ENCODE data around the gene PPIB. TPM values are rescaled to one million over a fixed set of nuclear protein-coding genes. Genes with fewer than 3 reads are reported as not detected.
"Not testable (repeated sequence)": the region's sequence is repeated elsewhere in the genome, so short reads cannot be mapped to it uniquely, and the experiment has no call there.

PPIB gene
- total RNA-seq, 1 experiment from 2014 or later: 410 TPM

GRCh38 chr15:64111679-64112050 lies 51.2 kb downstream of the PPIB start:
- no peak overlapping the region for H3K4me2 ChIP-seq (ENCODE audit: low read length)
- H4K20me1 ChIP-seq (ENCODE audit: low read length): no peaks in the 10 kb centered on the region
- no peaks in the 10 kb centered on the region for H3K4me1 ChIP-seq (ENCODE audit: insufficient read depth, low read length)
- ChIA-PET POLR2A (ENCODE audit: unreplicated experiment) (no interaction called here), CTCF (no interaction called here)
- TF ChIP-seq EZH2 (IDR thresholded peaks at IDR 0.05; ENCODE audit: low read length, unreplicated experiment) (no peak), EZH2phosphoT487 (IDR thresholded peaks at IDR 0.05; ENCODE audit: borderline replicate concordance, low read length) (no peak)
- TF ChIP-seq, protein P1, sequence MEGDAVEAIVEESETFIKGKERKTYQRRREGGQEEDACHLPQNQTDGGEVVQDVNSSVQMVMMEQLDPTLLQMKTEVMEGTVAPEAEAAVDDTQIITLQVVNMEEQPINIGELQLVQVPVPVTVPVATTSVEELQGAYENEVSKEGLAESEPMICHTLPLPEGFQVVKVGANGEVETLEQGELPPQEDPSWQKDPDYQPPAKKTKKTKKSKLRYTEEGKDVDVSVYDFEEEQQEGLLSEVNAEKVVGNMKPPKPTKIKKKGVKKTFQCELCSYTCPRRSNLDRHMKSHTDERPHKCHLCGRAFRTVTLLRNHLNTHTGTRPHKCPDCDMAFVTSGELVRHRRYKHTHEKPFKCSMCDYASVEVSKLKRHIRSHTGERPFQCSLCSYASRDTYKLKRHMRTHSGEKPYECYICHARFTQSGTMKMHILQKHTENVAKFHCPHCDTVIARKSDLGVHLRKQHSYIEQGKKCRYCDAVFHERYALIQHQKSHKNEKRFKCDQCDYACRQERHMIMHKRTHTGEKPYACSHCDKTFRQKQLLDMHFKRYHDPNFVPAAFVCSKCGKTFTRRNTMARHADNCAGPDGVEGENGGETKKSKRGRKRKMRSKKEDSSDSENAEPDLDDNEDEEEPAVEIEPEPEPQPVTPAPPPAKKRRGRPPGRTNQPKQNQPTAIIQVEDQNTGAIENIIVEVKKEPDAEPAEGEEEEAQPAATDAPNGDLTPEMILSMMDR (conservative IDR thresholded peaks at IDR 0.05; ENCODE audit: low read depth, low read length): no peak
- no peaks in the 10 kb centered on the region for H3F3A ChIP-seq (ENCODE audit: low read length, unreplicated experiment)
- no peaks in the 10 kb centered on the region for H3K27me3 ChIP-seq (ENCODE audit: low read length)
- no peak overlapping the region for H3K9ac ChIP-seq (ENCODE audit: low read length)
- H3K36me3 ChIP-seq (ENCODE audit: low read depth, low read length): peaks cover 22% of the 10 kb centered on the region
- no peak for DNase-seq
- no peak overlapping the region for H3K4me3 ChIP-seq (ENCODE audit: low read length)
- no peak overlapping the region for H2AFZ ChIP-seq (ENCODE audit: low read length)
- peaks cover 28% of the 10 kb centered on the region for H3K79me2 ChIP-seq (ENCODE audit: low read length)
- no peak for ATAC-seq
- intact Hi-C loops (cut with micrococcal nuclease): no loop called here
- no peaks in the 10 kb centered on the region for H3K9me2 ChIP-seq (replicated peaks; ENCODE audit: low read length)
- H3K9me3 ChIP-seq (ENCODE audit: low read length): no peaks in the 10 kb centered on the region
- no TSS peak for BruUV-seq (replicated peaks)
- H3K27ac ChIP-seq (ENCODE audit: low read length): no peak overlapping the region

DNA sequence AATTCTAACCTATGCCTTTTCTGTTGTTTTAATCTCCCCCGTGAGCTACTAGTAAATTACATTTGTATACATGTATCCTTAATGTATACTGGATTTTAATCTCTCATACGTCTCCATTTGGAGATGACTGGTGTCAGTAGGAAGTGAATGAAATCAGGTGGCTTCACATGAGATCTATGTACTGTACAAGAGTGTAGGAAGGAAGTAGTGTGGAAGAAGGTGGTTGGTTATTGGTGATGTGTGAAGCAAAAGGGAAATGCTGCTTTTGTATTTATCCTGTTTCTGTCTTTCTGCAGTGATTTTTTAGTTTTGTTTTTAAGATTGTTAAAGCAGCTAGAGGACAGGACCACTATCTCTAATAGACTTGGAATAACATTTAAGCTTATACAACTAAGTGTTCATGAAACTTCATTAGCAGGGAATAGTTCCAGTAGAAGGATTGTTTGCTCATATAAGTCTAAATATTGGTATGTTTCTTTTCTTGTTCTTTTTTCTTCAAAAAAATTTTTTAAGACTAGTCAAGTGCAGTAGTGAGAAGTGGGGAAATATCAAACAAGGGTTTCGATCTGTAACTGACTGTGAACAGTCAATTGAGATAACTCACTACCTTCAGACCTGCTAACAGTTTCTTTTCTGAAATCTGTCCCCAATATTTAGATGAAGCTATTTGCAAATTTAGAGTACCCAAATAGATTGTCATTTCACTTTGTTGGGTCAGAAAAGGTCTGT lies 51.7 kb downstream of the PPIB start:
- Histone ChIP-seq H3K9me2 (replicated peaks; ENCODE audit: low read length) (no peaks in the 10 kb centered on the region), H2AFZ (ENCODE audit: low read length) (no peak overlapping the region), H4K20me1 (ENCODE audit: low read length) (no peaks in the 10 kb centered on the region), H3K36me3 (ENCODE audit: low read depth, low read length) (peaks cover 17% of the 10 kb centered on the region), H3K27me3 (ENCODE audit: low read length) (no peaks in the 10 kb centered on the region), H3K4me3 (ENCODE audit: low read length) (no peak overlapping the region), H3K9ac (ENCODE audit: low read length) (no peak overlapping the region), H3F3A (ENCODE audit: low read length, unreplicated experiment) (no peaks in the 10 kb centered on the region), H3K4me2 (ENCODE audit: low read length) (no peak overlapping the region), H3K4me1 (ENCODE audit: insufficient read depth, low read length) (no peaks in the 10 kb centered on the region), H3K27ac (ENCODE audit: low read length) (no peak overlapping the region), H3K79me2 (ENCODE audit: low read length) (peaks cover 34% of the 10 kb centered on the region), H3K9me3 (ENCODE audit: low read length) (no peaks in the 10 kb centered on the region)
- no TSS peak for BruUV-seq (replicated peaks)
- CTCF ChIA-PET: no interaction called here
- intact Hi-C loops (cut with micrococcal nuclease): no loop called here
- POLR2A ChIA-PET (ENCODE audit: unreplicated experiment): no interaction called here
- no peak for DNase-seq
- ATAC-seq: no peak
- TF ChIP-seq EZH2 (IDR thresholded peaks at IDR 0.05; ENCODE audit: low read length, unreplicated experiment) (no peak), EZH2phosphoT487 (IDR thresholded peaks at IDR 0.05; ENCODE audit: borderline replicate concordance, low read length) (no peak)
- TF ChIP-seq, protein P1 (conservative IDR thresholded peaks at IDR 0.05; ENCODE audit: low read depth, low read length): no peak

DNA sequence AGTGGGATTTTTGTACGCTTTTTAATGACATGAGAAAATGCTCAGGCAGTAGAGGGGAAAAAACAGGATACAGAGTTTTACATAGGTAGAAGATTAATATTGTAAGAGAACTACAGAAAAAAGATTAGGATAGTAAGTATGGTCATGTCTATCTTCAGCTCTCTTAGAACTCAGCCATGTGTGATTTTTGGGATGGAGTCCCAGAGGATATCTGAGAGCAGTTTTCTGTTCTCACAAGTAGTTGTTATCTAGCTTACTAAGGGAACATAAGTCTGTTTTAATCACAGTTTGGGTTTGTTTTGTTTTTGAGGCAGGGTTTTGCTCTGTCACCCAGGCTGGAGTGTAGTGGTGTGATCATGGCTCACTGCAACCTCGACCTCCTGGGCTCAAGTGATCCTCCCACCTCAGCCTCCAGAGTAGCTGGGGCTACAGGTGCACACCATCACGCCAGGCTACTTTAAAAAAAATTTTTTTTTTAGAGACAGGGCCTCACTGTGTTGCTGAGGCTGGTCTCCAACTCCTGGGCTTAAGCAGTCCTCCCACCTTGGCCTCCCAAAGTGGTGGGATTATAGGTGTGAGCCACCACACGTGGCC lies 52.6 kb downstream of the PPIB start:
- H2AFZ ChIP-seq (ENCODE audit: low read length); H3K9me3 ChIP-seq (ENCODE audit: low read length); BruUV-seq (replicated peaks); ATAC-seq; H3F3A ChIP-seq (ENCODE audit: low read length, unreplicated experiment); H3K27me3 ChIP-seq (ENCODE audit: low read length); H3K9ac ChIP-seq (ENCODE audit: low read length); H3K9me2 ChIP-seq (replicated peaks; ENCODE audit: low read length); CTCF ChIA-PET; POLR2A ChIA-PET (ENCODE audit: unreplicated experiment); H3K4me1 ChIP-seq (ENCODE audit: insufficient read depth, low read length); H3K4me3 ChIP-seq (ENCODE audit: low read length); H4K20me1 ChIP-seq (ENCODE audit: low read length); DNase-seq; H3K27ac ChIP-seq (ENCODE audit: low read length); H3K4me2 ChIP-seq (ENCODE audit: low read length); intact Hi-C loops (cut with micrococcal nuclease): not testable (repeated sequence)
- Histone ChIP-seq H3K36me3 (ENCODE audit: low read depth, low read length) (peaks cover 16% of the 10 kb centered on the region), H3K79me2 (ENCODE audit: low read length) (peaks cover 41% of the 10 kb centered on the region)

Measured in PC-3 (cell line).